Measurements from ENCODE around the gene RAP1A.

DNA sequence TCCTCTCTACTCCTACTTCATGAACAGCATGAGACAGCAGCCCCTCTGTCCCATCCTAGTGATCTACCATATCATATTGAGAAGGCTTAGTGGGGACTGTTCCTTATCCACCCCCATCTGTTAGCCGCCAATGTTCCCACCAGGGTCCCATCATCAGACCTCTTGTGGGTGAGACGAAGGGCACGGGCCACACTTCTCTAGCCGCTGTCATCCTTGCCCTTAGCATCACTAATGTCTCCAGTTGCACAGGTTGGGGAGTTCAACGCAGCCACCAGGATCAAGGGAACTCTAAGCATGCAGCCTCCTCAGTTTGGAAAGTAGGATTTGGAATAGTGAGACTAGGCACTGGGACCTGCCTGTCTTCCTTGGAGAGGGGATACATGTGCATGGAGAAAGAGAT lies 99.5 kb downstream of the RAP1A start:
- TF ChIP-seq, protein P1, sequence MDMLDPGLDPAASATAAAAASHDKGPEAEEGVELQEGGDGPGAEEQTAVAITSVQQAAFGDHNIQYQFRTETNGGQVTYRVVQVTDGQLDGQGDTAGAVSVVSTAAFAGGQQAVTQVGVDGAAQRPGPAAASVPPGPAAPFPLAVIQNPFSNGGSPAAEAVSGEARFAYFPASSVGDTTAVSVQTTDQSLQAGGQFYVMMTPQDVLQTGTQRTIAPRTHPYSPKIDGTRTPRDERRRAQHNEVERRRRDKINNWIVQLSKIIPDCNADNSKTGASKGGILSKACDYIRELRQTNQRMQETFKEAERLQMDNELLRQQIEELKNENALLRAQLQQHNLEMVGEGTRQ (IDR thresholded peaks at IDR 0.05; ENCODE audit: borderline replicate concordance, low read depth, low read length): no peak
- no peak for TF ChIP-seq FOXJ3 (CRISPR knock-in tag; IDR thresholded peaks at IDR 0.05)
- no peak for TF ChIP-seq EP300 (IDR thresholded peaks at IDR 0.05; ENCODE audit: borderline replicate concordance in 1 of 2, low read depth in 1 of 2, low read length in 1 of 2)
- TF ChIP-seq, protein P2, sequence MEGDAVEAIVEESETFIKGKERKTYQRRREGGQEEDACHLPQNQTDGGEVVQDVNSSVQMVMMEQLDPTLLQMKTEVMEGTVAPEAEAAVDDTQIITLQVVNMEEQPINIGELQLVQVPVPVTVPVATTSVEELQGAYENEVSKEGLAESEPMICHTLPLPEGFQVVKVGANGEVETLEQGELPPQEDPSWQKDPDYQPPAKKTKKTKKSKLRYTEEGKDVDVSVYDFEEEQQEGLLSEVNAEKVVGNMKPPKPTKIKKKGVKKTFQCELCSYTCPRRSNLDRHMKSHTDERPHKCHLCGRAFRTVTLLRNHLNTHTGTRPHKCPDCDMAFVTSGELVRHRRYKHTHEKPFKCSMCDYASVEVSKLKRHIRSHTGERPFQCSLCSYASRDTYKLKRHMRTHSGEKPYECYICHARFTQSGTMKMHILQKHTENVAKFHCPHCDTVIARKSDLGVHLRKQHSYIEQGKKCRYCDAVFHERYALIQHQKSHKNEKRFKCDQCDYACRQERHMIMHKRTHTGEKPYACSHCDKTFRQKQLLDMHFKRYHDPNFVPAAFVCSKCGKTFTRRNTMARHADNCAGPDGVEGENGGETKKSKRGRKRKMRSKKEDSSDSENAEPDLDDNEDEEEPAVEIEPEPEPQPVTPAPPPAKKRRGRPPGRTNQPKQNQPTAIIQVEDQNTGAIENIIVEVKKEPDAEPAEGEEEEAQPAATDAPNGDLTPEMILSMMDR (IDR thresholded peaks at IDR 0.05): no peak
- no peak for TF ChIP-seq NRF1 (IDR thresholded peaks at IDR 0.05; ENCODE audit: low read depth, low read length)
